ENCODE measurements around the gene EVL. TPM values are rescaled to one million over a fixed set of nuclear protein-coding genes. Genes with fewer than 3 reads are reported as not detected.
A peak's percentile ranks its signal among the peaks of the same experiment; 100 is the strongest.
"Not testable (repeated sequence)": the region's sequence is repeated elsewhere in the genome, so short reads cannot be mapped to it uniquely, and the experiment has no call there.

Gene EVL
- polyA plus RNA-seq, 1 experiment, result 18.6 TPM

DNA sequence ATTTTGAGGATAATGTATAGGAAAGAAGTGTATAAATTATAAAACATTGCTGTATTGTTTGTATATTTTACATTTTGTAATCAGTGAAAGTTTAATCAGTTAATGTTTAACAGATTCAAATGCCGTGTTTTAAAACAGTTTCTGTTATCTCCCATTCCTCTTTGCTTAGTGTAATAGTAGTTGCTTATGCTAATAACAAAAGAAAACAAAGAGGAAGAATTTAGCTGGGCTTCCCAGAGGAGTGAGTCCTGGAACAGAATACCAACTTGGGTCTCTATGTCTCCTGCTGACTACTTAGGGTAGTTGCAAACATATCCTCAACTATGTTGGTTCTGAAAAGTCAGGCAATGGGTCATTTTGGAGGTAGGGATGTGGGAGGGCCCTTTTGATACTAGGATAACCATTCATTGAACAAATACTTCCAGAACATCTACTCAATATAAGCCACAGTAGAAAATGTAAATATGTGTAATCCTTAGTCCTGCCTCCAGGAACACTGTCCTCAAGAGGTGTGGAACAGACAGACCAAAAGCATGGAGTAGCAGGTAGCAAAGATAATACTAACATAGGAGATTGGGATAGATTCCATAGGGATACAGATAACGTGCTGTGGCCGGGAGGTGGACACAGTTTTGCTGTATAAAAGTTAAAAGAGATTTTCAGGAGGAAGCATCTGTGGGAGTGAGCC, 36.1 kb upstream of the EVL start:
- peak; percentile 6; the same call in 1 of the 2 replicates for TF ChIP-seq CTCF (IDR thresholded peaks at IDR 0.05; ENCODE audit: insufficient read depth, low read depth, low read length)
- DNase-seq (ENCODE audit: low read depth), result no peak
- no peaks in the 10 kb centered on the region for H3K27me3 ChIP-seq (ENCODE audit: control insufficient read depth, insufficient read depth, low read length)
- no peaks in the 10 kb centered on the region for H3K36me3 ChIP-seq (ENCODE audit: control insufficient read depth, insufficient read depth, low read length)
- H3K4me3 ChIP-seq (ENCODE audit: low read depth, low read length), result no peak overlapping the region
- ChIA-PET POLR2A (no interaction called here), CTCF (interaction anchor here (1.5 kb wide), 1 partner anchor 46 kb away, joined by 5 read pairs; no protein-coding TSS in a partner anchor)

- ChIA-PET POLR2A (interaction anchor here (0.7 kb wide), 1 partner anchor 54 kb away, joined by 3 read pairs; no protein-coding TSS in a partner anchor), CTCF (interaction anchor here (0.7 to 1.0 kb wide), 2 partner anchors 9 to 16 kb away, joined by 4 to 5 read pairs; no protein-coding TSS in a partner anchor)
- not testable (repeated sequence) for H3K36me3 ChIP-seq (ENCODE audit: control insufficient read depth, insufficient read depth, low read length); H3K27me3 ChIP-seq (ENCODE audit: control insufficient read depth, insufficient read depth, low read length); H3K4me3 ChIP-seq (ENCODE audit: low read depth, low read length); DNase-seq (ENCODE audit: low read depth)
These were observed 35.2 kb upstream of the EVL start for GRCh38 chr14:100030006-100030405.

DNA sequence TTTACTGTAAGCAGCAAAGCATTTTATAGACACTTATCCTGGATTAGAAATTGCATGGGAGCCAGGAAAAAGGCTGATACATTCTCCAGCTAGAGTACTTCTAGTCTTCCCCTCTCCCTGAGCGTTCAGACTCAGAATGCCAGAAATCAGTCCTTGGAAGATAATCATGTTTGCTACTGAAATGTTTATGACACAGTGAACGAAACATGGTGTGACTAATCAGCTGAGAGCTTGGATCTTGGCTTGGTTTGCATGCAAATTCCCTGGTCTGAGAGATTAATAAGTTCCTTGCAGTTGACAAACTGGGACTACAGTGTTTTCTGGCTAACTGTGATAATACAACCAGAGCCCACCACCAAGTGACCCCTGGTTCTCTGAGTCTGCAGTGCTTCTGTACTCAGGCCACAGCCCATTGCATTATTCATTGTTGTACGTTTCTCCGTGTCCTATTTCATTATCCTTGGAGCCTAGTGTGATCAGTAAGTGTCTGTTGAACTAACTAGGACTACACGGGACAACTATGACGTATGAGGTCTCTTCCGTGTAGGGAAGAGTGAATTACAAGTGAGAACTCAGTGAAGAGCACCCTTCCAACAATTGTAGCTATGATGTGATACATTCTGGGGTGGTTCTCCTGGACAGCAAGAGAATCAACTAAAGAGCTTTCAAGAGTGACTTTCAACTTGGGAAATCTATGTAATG, 34.6 kb upstream of the EVL start:
- no peak overlapping the region for H3K4me3 ChIP-seq (ENCODE audit: low read depth, low read length)
- H3K27me3 ChIP-seq (ENCODE audit: control insufficient read depth, insufficient read depth, low read length), result no peaks in the 10 kb centered on the region
- ChIA-PET POLR2A (interaction anchor here (0.7 kb wide), 1 partner anchor 53 kb away, joined by 3 read pairs; no protein-coding TSS in a partner anchor), CTCF (interaction anchor here (0.7 to 1.0 kb wide), 2 partner anchors 9 to 15 kb away, joined by 4 to 5 read pairs; no protein-coding TSS in a partner anchor)
- TF ChIP-seq CTCF (IDR thresholded peaks at IDR 0.05; ENCODE audit: insufficient read depth, low read depth, low read length), result no peak
- DNase-seq (ENCODE audit: low read depth), result peak; percentile 62
- H3K36me3 ChIP-seq (ENCODE audit: control insufficient read depth, insufficient read depth, low read length), result no peaks in the 10 kb centered on the region

- peak; percentile 96 for DNase-seq (ENCODE audit: low read depth)
- H3K27me3 ChIP-seq (ENCODE audit: control insufficient read depth, insufficient read depth, low read length), result no peaks in the 10 kb centered on the region
- H3K4me3 ChIP-seq (ENCODE audit: low read depth, low read length), result peak overlapping the region; percentile 36
- ChIA-PET POLR2A (no interaction called here), CTCF (no interaction called here)
- TF ChIP-seq CTCF (IDR thresholded peaks at IDR 0.05; ENCODE audit: insufficient read depth, low read depth, low read length), result no peak
- H3K36me3 ChIP-seq (ENCODE audit: control insufficient read depth, insufficient read depth, low read length), result no peaks in the 10 kb centered on the region
These were observed 33.5 kb upstream of the EVL start for GRCh38 chr14:100031506-100032281.

- no peak for TF ChIP-seq CTCF (IDR thresholded peaks at IDR 0.05; ENCODE audit: insufficient read depth, low read depth, low read length)
- POLR2A ChIA-PET, result no interaction called here
- CTCF ChIA-PET, result interaction anchor here (1.1 kb wide), 1 partner anchor 75 kb away, joined by 4 read pairs; no protein-coding TSS in a partner anchor
- H3K27me3 ChIP-seq (ENCODE audit: control insufficient read depth, insufficient read depth, low read length), result no peaks in the 10 kb centered on the region
- no peak overlapping the region for H3K4me3 ChIP-seq (ENCODE audit: low read depth, low read length)
- no peaks in the 10 kb centered on the region for H3K36me3 ChIP-seq (ENCODE audit: control insufficient read depth, insufficient read depth, low read length)
- DNase-seq (ENCODE audit: low read depth), result no peak
These were observed 32.5 kb upstream of the EVL start for GRCh38 chr14:100032738-100033137.

Measured in BJ (cell line).